GM19463 (cell line): Measurements from ENCODE around the gene BLACAT1.
"Not testable (repeated sequence)": the region's sequence is repeated elsewhere in the genome, so short reads cannot be mapped to it uniquely, and the experiment has no call there.

Experiments
- ATAC-seq: cut with Tn5 transposase; IDR thresholded peaks from one replicate; pipeline ENCODE4 v1.9.1; 2021; ENCODE audit warnings: mild to moderate bottlenecking, moderate library complexity; ENCODE audit not compliant: unreplicated experiment

BLACAT1 gene

DNA sequence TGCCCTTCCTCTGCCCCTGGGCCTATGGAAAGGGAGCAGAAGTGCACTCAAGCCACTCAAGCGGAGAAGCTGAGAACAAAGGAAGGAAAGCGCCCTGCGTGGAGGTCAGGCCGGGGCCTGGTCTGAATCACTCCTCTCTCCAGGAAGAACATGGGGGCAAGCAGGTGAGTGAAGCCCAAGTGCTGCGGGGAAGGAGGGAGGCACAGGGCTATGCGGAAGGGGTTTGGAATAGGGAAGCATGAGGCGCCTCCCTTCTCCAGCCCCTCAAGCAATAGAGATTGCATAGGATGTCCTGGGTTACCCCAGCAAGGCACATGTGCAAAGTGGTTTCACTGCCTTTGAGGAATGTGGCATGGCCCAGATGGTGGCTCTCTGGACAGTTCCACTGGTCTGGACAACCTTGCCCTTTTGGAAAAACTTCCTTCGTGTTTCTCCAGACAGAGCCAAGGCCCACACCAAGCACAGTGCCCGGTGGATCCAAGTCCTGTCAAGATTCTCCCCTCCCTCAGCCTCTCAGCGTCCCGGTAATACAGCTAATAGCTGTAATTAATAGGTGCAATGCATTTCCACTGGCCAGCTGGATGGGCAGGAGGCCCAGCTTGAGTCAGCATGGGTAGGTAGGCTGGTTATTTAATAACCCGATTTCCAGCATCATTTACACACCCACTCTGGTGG is 13.7 kb downstream of the BLACAT1 start:
- no peak for ATAC-seq

GRCh38 chr1:205441716-205442050 is 14.2 kb downstream of the BLACAT1 start:
- no peak for ATAC-seq

GRCh38 chr1:205441318-205441633 is 14.6 kb downstream of the BLACAT1 start:
- ATAC-seq, result no peak

GRCh38 chr1:205440476-205441317 is 15.1 kb downstream of the BLACAT1 start:
- peak; percentile 81 for ATAC-seq

- ATAC-seq, result no peak
Observed at GRCh38 chr1:205440121-205440475, 15.7 kb downstream of the BLACAT1 start.

- no peak for ATAC-seq
Observed at GRCh38 chr1:205438213-205439158, 17.4 kb downstream of the BLACAT1 start.

DNA sequence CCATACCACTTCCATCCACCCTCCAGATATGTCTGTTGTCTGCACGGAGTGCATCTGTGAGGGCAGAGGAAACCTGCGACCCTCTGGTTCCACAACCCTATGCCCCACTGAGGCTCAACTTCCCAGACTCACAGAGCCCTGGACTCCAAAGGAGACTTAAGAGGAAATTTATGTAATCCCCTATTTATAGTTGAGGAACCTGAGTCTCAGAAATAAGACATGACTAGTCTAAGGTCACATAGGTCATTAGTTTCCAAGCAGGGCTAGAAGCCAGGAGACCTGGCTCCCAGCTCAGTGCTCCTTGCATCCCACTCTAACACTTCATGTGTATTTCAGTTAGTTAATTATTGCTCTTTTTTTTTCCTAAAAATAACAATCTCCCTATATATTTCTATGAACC is 18.3 kb downstream of the BLACAT1 start:
- ATAC-seq, result no peak

- no peak for ATAC-seq
Observed at GRCh38 chr1:205436776-205437410, 19.0 kb downstream of the BLACAT1 start.

DNA sequence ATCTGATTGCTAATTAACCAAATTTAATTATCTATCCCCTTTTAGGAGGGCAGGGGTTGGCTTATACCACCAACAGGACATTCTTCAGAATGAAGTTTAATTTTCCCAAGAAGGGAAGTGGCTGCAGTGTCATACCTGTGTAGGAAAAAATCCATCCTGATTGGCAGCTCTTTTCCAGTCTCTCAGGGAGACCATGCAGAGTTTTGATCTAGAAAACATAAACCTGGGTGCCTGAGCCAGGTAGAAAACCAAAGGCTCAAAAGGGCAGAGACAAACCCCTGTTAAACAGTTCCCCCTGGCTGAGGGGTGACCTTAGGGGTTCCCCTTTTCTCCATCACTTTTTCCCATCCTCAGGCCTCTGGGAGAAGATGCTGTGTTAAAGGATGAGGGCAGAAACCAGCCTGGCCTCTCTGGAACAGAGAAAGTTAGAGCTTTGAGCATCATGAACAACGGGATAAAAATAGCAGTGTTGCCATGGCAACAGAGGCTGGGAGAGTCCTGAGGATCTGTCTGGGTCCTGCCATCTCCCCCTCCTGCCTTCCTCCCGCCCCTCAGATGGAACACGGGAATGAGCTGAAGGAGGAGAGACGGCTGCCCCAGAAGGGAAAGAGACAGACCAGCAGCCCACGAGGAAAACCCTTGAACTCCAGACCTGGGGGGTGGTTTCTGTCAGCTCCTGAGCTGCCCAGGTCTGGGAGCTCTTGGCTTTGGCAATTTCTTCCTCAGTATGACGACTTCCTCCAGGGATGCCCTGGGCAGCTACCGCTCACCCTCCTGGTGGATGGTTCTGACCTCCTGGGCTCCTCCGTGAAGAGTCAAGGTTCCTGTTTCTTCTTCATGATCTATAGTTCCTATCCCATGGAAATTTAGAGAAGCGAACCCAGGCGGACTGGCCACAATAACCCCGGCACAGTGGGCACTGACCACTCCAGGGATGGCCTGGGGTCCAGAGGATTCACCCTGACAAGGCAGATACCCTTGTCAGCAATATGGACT is 20.0 kb downstream of the BLACAT1 start:
- ATAC-seq, result no peak

DNA sequence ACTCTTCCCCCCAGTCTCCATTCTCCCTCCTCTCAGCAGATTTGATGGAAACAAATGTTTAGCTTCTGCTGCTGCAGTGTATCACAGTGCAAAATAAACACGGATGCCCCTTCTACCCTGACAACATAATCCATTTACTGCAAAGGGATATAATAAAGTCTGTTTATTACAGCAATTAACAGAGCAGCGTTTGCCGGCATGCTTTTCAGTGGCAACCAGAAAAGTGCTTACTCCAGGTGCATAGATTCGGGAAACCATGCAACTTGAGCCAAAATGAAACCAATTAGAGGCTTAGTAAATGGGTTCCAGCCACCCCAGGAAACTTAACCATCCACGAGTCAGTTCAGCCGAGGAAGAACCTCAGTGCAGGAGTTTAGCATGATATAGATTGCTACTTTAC is 21.1 kb downstream of the BLACAT1 start:
- no peak for ATAC-seq

- not testable (repeated sequence) for ATAC-seq
Observed at GRCh38 chr1:205432692-205433091, 23.2 kb downstream of the BLACAT1 start.

DNA sequence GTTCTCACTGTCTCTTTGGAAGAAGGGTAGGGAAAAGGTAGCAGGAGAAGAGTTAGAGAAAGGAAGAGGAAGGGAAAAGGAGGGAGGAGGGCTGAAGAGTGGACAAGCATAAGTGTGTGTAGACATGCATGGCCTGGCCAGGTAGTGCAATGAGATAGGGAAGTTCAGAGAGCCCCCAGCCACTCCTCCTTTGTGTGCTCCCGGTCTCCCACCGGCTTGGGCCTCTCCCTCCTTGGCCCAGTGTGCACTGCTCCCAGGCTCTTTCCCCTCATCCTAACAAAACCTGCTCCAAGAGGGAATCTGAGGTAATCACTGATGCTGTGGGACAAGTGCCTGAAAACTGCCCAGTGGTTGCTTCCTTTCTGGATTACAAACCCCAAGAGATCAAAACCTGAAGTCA is 23.7 kb downstream of the BLACAT1 start:
- ATAC-seq, result no peak

GRCh38 chr1:205430696-205431305 is 25.0 kb downstream of the BLACAT1 start:
- ATAC-seq, result no peak

GRCh38 chr1:205429762-205430695 is 25.8 kb downstream of the BLACAT1 start:
- ATAC-seq, result no peak

- ATAC-seq, result no peak
Observed at GRCh38 chr1:205424901-205425600, 30.8 kb downstream of the BLACAT1 start.

GRCh38 chr1:205423814-205424399 is 31.9 kb downstream of the BLACAT1 start:
- ATAC-seq, result no peak

DNA sequence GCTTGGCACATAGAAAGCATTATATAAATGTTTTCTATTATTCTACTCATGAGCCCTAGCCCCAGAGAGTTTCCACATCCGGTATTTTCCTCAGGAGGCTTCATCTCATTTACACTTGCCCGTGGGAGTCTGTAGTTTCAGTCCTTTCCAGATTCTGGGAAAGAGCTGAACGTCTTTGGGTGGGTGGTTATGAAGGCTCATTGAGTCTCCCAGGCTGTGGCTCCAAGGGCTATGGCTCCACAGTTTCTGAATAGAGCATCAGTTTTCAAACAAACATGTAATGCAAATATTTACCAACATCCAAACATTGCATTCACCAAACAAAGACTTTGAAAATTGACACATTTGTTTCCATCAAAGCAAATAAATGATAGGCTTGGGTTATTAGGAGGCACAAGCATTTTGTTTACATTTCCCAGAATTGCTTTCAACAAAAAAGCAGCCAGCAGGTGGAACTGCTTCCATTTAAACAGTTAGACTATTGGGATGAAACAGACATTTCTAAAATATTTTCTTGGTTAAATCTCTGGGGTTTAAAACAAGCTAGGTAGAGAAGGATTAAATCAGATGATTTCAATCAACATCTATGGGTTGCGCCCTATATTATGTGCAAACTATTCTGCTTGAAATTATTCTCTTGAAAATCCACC is 32.7 kb downstream of the BLACAT1 start:
- no peak for ATAC-seq
